GM18907 (cell line): ENCODE data around the gene CTDSP2.
A peak's percentile ranks its signal among the peaks of the same experiment; 100 is the strongest.
"Not testable (repeated sequence)": the region's sequence is repeated elsewhere in the genome, so short reads cannot be mapped to it uniquely, and the experiment has no call there.

Experiments used
- ATAC-seq: cut with Tn5 transposase; IDR thresholded peaks from one replicate; pipeline ENCODE4 v1.9.1; 2021; ENCODE audit warnings: mild to moderate bottlenecking, moderate library complexity; ENCODE audit not compliant: unreplicated experiment

Gene CTDSP2

GRCh38 chr12:57783861-57784260 lies 62.7 kb downstream of the CTDSP2 start:
- ATAC-seq = no peak

- ATAC-seq = no peak
These were observed 63.1 kb downstream of the CTDSP2 start for GRCh38 chr12:57783466-57783801.

GRCh38 chr12:57782608-57783465 lies 63.7 kb downstream of the CTDSP2 start, which contains the start of gene TSFM:
TSS of gene TSFM (plus strand) at chr12:57782787. CDS start at chr12:57782802, 15 bp downstream.
- ATAC-seq = peak; percentile 91

GRCh38 chr12:57782243-57782607 lies 64.3 kb downstream of the CTDSP2 start:
- ATAC-seq = peak; percentile 8

GRCh38 chr12:57781801-57782200 lies 64.7 kb downstream of the CTDSP2 start:
- ATAC-seq = no peak

- ATAC-seq = no peak
These were observed 65.3 kb downstream of the CTDSP2 start for GRCh38 chr12:57781244-57781643.

GRCh38 chr12:57780284-57780897 lies 66.1 kb downstream of the CTDSP2 start:
- ATAC-seq = no peak

- ATAC-seq = no peak
These were observed 66.8 kb downstream of the CTDSP2 start for GRCh38 chr12:57779736-57780135.

GRCh38 chr12:57777911-57778310 lies 68.6 kb downstream of the CTDSP2 start:
- ATAC-seq = no peak

- ATAC-seq = no peak
These were observed 69.2 kb downstream of the CTDSP2 start for GRCh38 chr12:57777367-57777766.

- ATAC-seq = no peak
These were observed 70.3 kb downstream of the CTDSP2 start for GRCh38 chr12:57776247-57776587.

- ATAC-seq = no peak
These were observed 70.8 kb downstream of the CTDSP2 start for GRCh38 chr12:57775563-57776246.

- no peak for ATAC-seq
These were observed 71.5 kb downstream of the CTDSP2 start for GRCh38 chr12:57775044-57775443.

GRCh38 chr12:57774634-57775033 lies 71.9 kb downstream of the CTDSP2 start:
- ATAC-seq = not testable (repeated sequence)

- ATAC-seq = peak; percentile 30
These were observed 73.9 kb downstream of the CTDSP2 start, which contains the start of gene EEF1AKMT3 for GRCh38 chr12:57772429-57773322. TSS of gene EEF1AKMT3 (plus strand) at chr12:57772614. CDS start at chr12:57772725, 111 bp downstream.

- ATAC-seq = peak; percentile 84
These were observed 74.6 kb downstream of the CTDSP2 start, which contains the start of gene METTL1 for GRCh38 chr12:57771873-57772428. TSS of gene METTL1 (minus strand) at chr12:57772105. CDS start at chr12:57772083, 22 bp downstream.

- ATAC-seq = peak; percentile 77
These were observed 75.2 kb downstream of the CTDSP2 start for GRCh38 chr12:57771236-57771872.

- no peak for ATAC-seq
These were observed 75.8 kb downstream of the CTDSP2 start for GRCh38 chr12:57770734-57771133.
